Measurements from ENCODE around the gene ASB8. TPM values are rescaled to one million over a fixed set of nuclear protein-coding genes. Genes with fewer than 3 reads are reported as not detected.
"Not testable (repeated sequence)": the region's sequence is repeated elsewhere in the genome, so short reads cannot be mapped to it uniquely, and the experiment has no call there.

The ASB8 gene
- total and polyA plus RNA-seq, 2 donors: 28.7 to 32.0 TPM

GRCh38 chr12:48142818-48143674 lies 14.3 kb downstream of the ASB8 start:
- 79% methylated on average over 7 of the region's 7 CpGs for WGBS
- DNase-seq (ENCODE audit: extremely low spot score): no peak
- H3K4me3 ChIP-seq (ENCODE audit: low read depth, low read length): no peak overlapping the region
- peaks cover 11% of the 10 kb centered on the region for H3K36me3 ChIP-seq (ENCODE audit: insufficient read depth)
- no peaks in the 10 kb centered on the region for H3K4me1 ChIP-seq (ENCODE audit: insufficient read depth)
- H3K27ac ChIP-seq (ENCODE audit: low read depth): no peak overlapping the region

GRCh38 chr12:48135027-48135426 lies 22.3 kb downstream of the ASB8 start:
- 92% methylated on average over 5 of the region's 5 CpGs for WGBS
- no peak overlapping the region for H3K4me3 ChIP-seq (ENCODE audit: low read depth, low read length)
- no peak for DNase-seq (ENCODE audit: extremely low spot score)
- H3K4me1 ChIP-seq (ENCODE audit: insufficient read depth): no peaks in the 10 kb centered on the region
- H3K27ac ChIP-seq (ENCODE audit: low read depth): no peak overlapping the region
- peaks cover 6% of the 10 kb centered on the region for H3K36me3 ChIP-seq (ENCODE audit: insufficient read depth)

DNA sequence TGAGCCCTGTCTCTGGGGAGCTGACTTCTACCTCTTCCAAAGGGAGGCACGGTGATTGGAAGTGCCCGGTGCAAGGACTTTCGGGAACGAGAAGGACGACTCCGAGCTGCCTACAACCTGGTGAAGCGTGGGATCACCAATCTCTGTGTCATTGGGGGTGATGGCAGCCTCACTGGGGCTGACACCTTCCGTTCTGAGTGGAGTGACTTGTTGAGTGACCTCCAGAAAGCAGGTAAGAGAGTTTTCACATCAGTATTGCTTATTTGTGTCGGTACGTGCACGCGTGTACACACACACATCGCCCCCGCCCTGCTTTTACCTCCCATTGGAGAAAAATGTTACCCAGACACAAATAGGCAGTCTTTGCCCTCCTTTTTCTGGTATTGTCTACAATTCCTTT lies 24.5 kb downstream of the ASB8 start:
- 94% methylated on average over 14 of the region's 14 CpGs for WGBS
- H3K27ac ChIP-seq (ENCODE audit: low read depth): no peak overlapping the region
- H3K4me3 ChIP-seq (ENCODE audit: low read depth, low read length): no peak overlapping the region
- no peak for DNase-seq (ENCODE audit: extremely low spot score)
- H3K4me1 ChIP-seq (ENCODE audit: insufficient read depth): no peaks in the 10 kb centered on the region
- H3K36me3 ChIP-seq (ENCODE audit: insufficient read depth): no peaks in the 10 kb centered on the region

- no peaks in the 10 kb centered on the region for H3K36me3 ChIP-seq (ENCODE audit: insufficient read depth)
- DNase-seq (ENCODE audit: extremely low spot score): no peak
- H3K4me3 ChIP-seq (ENCODE audit: low read depth, low read length): no peak overlapping the region
- H3K4me1 ChIP-seq (ENCODE audit: insufficient read depth): no peaks in the 10 kb centered on the region
- no peak overlapping the region for H3K27ac ChIP-seq (ENCODE audit: low read depth)
- WGBS: 96% methylated on average over 2 of the region's 2 CpGs
Measured at GRCh38 chr12:48131517-48131916, 25.8 kb downstream of the ASB8 start.

- Histone ChIP-seq H3K4me3 (ENCODE audit: low read depth, low read length) (no peak overlapping the region), H3K36me3 (ENCODE audit: insufficient read depth) (no peaks in the 10 kb centered on the region), H3K27ac (ENCODE audit: low read depth) (no peak overlapping the region), H3K4me1 (ENCODE audit: insufficient read depth) (no peaks in the 10 kb centered on the region)
- 78% methylated on average over 1 of the region's 1 CpG for WGBS
- no peak for DNase-seq (ENCODE audit: extremely low spot score)
Measured at GRCh38 chr12:48129376-48129775, 27.9 kb downstream of the ASB8 start.

- Histone ChIP-seq H3K36me3 (ENCODE audit: insufficient read depth) (no peaks in the 10 kb centered on the region), H3K27ac (ENCODE audit: low read depth) (no peak overlapping the region), H3K4me3 (ENCODE audit: low read depth, low read length) (no peak overlapping the region), H3K4me1 (ENCODE audit: insufficient read depth) (no peaks in the 10 kb centered on the region)
- no peak for DNase-seq (ENCODE audit: extremely low spot score)
- WGBS: 94% methylated on average over 1 of the region's 1 CpG
Measured at GRCh38 chr12:48128800-48129199, 28.5 kb downstream of the ASB8 start.

DNA sequence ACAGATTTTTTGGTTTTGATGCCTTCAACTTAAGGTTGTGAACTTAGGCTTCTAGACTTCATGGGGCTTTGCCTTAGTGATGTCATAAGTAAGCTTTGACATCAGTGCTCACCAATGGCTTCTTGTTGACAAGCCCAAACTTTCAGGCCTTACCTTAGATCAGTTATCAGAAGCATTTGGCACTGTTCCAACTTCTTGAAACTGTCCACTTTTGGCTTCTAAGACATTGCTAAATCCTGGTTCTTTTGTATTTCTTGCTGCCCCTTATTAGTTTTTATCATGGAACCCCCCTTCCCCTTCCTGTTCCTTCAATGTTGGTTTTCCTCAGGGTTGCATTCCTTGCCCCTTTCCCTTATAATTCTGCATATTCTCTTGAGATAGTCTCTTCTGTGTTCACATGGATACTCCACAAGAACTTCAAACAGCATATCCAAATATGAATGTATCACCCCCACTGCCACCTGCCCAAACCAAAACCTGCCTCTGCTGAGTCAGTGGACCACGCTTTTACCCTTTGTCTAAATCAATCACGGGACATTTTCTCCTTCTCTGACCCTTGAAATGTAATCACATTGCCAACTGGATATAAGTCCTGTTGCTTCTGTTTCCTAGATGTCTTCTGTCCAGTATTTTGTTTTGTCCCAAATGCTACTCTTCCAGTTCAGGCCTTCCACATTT lies 30.2 kb downstream of the ASB8 start:
- no peaks in the 10 kb centered on the region for H3K4me1 ChIP-seq (ENCODE audit: insufficient read depth)
- 98% methylated on average over 2 of the region's 2 CpGs for WGBS
- peaks cover 2% of the 10 kb centered on the region for H3K36me3 ChIP-seq (ENCODE audit: insufficient read depth)
- no peak overlapping the region for H3K4me3 ChIP-seq (ENCODE audit: low read depth, low read length)
- H3K27ac ChIP-seq (ENCODE audit: low read depth): no peak overlapping the region
- no peak for DNase-seq (ENCODE audit: extremely low spot score)

- DNase-seq (ENCODE audit: extremely low spot score): no peak
- Histone ChIP-seq H3K36me3 (ENCODE audit: insufficient read depth) (peaks cover 2% of the 10 kb centered on the region), H3K27ac (ENCODE audit: low read depth) (no peak overlapping the region), H3K4me1 (ENCODE audit: insufficient read depth) (no peaks in the 10 kb centered on the region), H3K4me3 (ENCODE audit: low read depth, low read length) (no peak overlapping the region)
- 56% methylated on average over 4 of the region's 4 CpGs for WGBS
Measured at GRCh38 chr12:48125985-48126384, 31.3 kb downstream of the ASB8 start.

DNA sequence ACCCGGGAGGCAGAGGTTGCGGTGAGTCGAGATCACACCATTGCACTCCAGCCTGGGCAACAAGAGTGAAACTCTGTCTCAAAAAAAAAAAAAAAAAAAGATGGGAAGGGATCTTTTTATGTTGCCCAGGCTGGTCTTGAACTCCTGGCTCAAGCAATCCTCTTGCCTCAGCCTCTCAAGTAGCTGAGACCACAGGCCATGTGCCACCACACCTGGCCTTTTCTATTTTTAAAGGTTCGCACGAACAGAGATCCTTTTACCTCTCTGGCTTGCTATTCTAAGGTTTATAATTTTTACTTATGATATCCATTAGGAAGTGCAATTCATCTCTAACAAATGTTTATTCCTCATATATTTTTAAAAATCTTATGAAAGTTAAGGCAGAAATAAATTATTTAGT lies 31.8 kb downstream of the ASB8 start:
- not testable (repeated sequence) for H3K36me3 ChIP-seq (ENCODE audit: insufficient read depth); H3K27ac ChIP-seq (ENCODE audit: low read depth); H3K4me1 ChIP-seq (ENCODE audit: insufficient read depth); DNase-seq (ENCODE audit: extremely low spot score); H3K4me3 ChIP-seq (ENCODE audit: low read depth, low read length)
- WGBS: 95% methylated on average over 5 of the region's 5 CpGs

DNA sequence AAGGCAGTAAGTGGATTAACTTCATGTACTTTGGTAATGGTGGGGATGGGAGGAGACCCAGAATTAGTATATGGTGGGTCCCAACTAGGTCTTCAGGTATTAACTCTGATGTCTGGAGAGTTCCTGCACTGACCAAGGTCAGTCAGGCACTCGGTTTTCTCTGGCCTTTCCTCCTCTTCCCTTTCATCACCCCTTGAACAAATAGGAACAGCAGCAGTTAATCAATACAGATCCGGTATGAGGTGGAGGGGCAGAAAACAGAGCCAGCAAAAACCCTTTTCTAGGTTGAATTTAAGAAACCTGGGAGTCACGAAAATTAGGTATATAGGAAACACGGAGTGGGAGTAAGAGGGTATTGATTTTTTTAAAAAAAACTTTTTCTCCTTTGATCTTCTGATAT lies 34.1 kb downstream of the ASB8 start:
- Histone ChIP-seq H3K27ac (ENCODE audit: low read depth) (no peak overlapping the region), H3K36me3 (ENCODE audit: insufficient read depth) (peaks cover 2% of the 10 kb centered on the region)
- no peak for DNase-seq (ENCODE audit: extremely low spot score)

DNA sequence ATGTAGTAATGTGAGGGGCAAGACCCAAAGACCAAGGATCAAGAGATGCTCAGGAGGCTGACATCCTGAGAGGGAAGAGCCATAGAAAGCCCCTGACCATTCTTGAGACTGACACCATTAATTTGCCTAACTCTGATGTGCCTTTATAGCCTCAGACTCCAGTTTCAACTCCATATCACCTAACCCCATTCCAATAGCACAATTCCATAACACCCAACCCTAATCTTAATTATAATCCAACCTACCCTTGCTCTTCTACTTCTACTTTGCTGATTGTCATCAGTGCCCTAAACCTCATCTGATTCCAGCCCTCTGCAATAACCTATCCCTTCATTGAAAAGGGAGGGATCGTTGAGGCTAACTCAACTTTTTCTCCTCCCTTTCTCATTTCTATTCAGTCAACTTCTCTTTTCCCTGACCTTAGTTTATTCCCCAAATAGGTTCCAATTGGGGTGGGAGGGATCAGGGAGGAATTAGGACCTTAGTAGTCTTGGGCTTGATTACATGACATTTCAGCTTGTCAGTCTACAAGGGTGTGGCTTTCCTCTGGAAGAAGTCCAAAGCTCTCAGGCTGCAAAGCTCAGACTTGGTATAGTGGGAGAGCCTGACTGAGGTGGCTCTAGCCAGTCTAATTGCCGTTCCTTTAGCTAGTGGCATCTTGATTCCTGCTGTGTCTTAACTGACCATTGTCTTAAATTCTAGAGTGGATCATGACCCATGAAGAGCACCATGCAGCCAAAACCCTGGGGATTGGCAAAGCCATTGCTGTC lies 35.1 kb downstream of the ASB8 start:
- H3K4me1 ChIP-seq (ENCODE audit: insufficient read depth): no peaks in the 10 kb centered on the region
- H3K36me3 ChIP-seq (ENCODE audit: insufficient read depth): peaks cover 2% of the 10 kb centered on the region
- no peak overlapping the region for H3K4me3 ChIP-seq (ENCODE audit: low read depth, low read length)
- no peak for DNase-seq (ENCODE audit: extremely low spot score)
- 92% methylated on average over 2 of the region's 2 CpGs for WGBS
- no peak overlapping the region for H3K27ac ChIP-seq (ENCODE audit: low read depth)

More for the DNA sequence above, 34.1 kb downstream of the ASB8 start:
- Histone ChIP-seq H3K4me3 (ENCODE audit: low read depth, low read length) (no peak overlapping the region), H3K4me1 (ENCODE audit: insufficient read depth) (no peaks in the 10 kb centered on the region)
- WGBS: 89% methylated on average over 4 of the region's 4 CpGs

DNA sequence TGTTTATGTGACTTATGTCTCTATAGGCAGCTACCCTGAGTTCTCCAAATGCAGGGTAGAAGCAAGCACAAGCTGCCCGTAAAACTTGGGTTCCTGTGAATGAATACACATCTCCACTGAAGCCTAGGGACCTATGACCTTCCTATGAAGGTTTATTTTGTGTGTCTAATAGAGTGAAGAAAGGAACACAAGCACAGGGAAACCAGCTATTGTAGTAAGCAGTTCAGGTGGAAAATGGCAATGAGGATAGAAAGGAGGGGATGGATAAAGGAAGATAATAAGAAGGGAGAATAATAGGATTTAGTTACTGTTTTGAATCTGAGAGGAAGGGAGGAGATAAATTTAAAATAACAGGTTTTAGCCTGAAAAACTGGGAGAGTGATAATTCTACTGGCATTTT lies 35.8 kb downstream of the ASB8 start:
- Histone ChIP-seq H3K36me3 (ENCODE audit: insufficient read depth) (peaks cover 2% of the 10 kb centered on the region), H3K27ac (ENCODE audit: low read depth) (no peak overlapping the region), H3K4me1 (ENCODE audit: insufficient read depth) (no peaks in the 10 kb centered on the region), H3K4me3 (ENCODE audit: low read depth, low read length) (no peak overlapping the region)
- no peak for DNase-seq (ENCODE audit: extremely low spot score)
- WGBS: 93% methylated on average over 1 of the region's 1 CpG

GRCh38 chr12:48119834-48120195 lies 37.5 kb downstream of the ASB8 start:
- no peaks in the 10 kb centered on the region for H3K4me1 ChIP-seq (ENCODE audit: insufficient read depth)
- peak overlapping the region; percentile 53 for H3K4me3 ChIP-seq (ENCODE audit: low read depth, low read length)
- H3K27ac ChIP-seq (ENCODE audit: low read depth): peak overlapping the region; percentile 18
- WGBS: 6% methylated on average over 5 of the region's 5 CpGs
- no peak for DNase-seq (ENCODE audit: extremely low spot score)
- H3K36me3 ChIP-seq (ENCODE audit: insufficient read depth): peaks cover 2% of the 10 kb centered on the region
